ENCODE measurements around the gene PLEKHH1. TPM values are rescaled to one million over a fixed set of nuclear protein-coding genes. Genes with fewer than 3 reads are reported as not detected.

The PLEKHH1 gene
- total RNA-seq, 1 experiment from 2014 or later = 27.6 TPM

- ATAC-seq (no peak), DNase-seq (ENCODE audit: low read depth, low spot score) (no peak)
- no peak overlapping the region for H3K4me2 ChIP-seq (ENCODE audit: low read length)
- ChIA-PET CTCF (no interaction called here), RAD21 (ENCODE audit: low non-redundant PET in 1 of 2, low total read pairs in 2 of 2, uncharacterized antibody in 2 of 2, unreplicated experiment in 2 of 2) (no interaction called here), POLR2A (no interaction called here)
- H3K27ac ChIP-seq (ENCODE audit: low read depth, low read length) = no peak overlapping the region
- no peaks in the 10 kb centered on the region for H3K4me1 ChIP-seq (ENCODE audit: control insufficient read depth in 1 of 2, insufficient read depth in 2 of 2, low read length in 2 of 2)
- BruUV-seq (replicated peaks) = no TSS peak
- intact Hi-C loops (cut with micrococcal nuclease) = no loop called here
- H3K9me2 ChIP-seq (ENCODE audit: insufficient read depth) = no peaks in the 10 kb centered on the region
- H3K79me2 ChIP-seq (ENCODE audit: insufficient read depth, low read length) = no peaks in the 10 kb centered on the region
- H3K9me3 ChIP-seq (ENCODE audit: control insufficient read depth in 1 of 2, insufficient read depth in 1 of 2, low read depth in 1 of 2, low read length in 2 of 2) = peaks cover 3 to 11% of the 10 kb centered on the region in 2 experiments; a peak in 2 of 4 replicates
- no peak overlapping the region for H2AFZ ChIP-seq (ENCODE audit: low read depth, low read length, poor library complexity, severe bottlenecking)
- TF ChIP-seq EGR1 (IDR thresholded peaks at IDR 0.05; ENCODE audit: low read depth) (no peak), ZBTB33 (IDR thresholded peaks at IDR 0.05; ENCODE audit: extremely low read depth, insufficient replicate concordance, low read length) (no peak), JUND (IDR thresholded peaks at IDR 0.05) (no peak)
- H3K36me3 ChIP-seq (ENCODE audit: control insufficient read depth in 1 of 2, insufficient read depth in 2 of 2, low read length in 2 of 2) = no peaks in the 10 kb centered on the region
- H3K4me3 ChIP-seq (replicated peaks in 1 of 2; ENCODE audit: low read depth in 1 of 2, low read length in 2 of 2) = no peak overlapping the region
- no peak overlapping the region for H3K9ac ChIP-seq (ENCODE audit: low read length)
- no peaks in the 10 kb centered on the region for H3K27me3 ChIP-seq (ENCODE audit: insufficient read depth, low read length)
- no peaks in the 10 kb centered on the region for H4K20me1 ChIP-seq (ENCODE audit: insufficient read depth)
Observed at GRCh38 chr14:67491741-67492507, 41.2 kb upstream of the PLEKHH1 start.

- DNase-seq (ENCODE audit: low read depth, low spot score) (no peak), ATAC-seq (no peak)
- TF ChIP-seq TCF7L2 (IDR thresholded peaks at IDR 0.05; ENCODE audit: borderline replicate concordance, extremely low read depth, insufficient read depth, insufficient read length) (no peak), CBX3 (IDR thresholded peaks at IDR 0.05; ENCODE audit: low read depth) (no peak), ZNF274 (IDR thresholded peaks at IDR 0.05; ENCODE audit: low read depth, low read length) (no peak), REST (IDR thresholded peaks at IDR 0.05; ENCODE audit: low read depth) (no peak), YY1 (IDR thresholded peaks at IDR 0.05; ENCODE audit: extremely low read depth, insufficient replicate concordance, low read depth, low read length) (no peak)
- no peaks in the 10 kb centered on the region for H3K36me3 ChIP-seq (ENCODE audit: control insufficient read depth in 1 of 2, insufficient read depth in 2 of 2, low read length in 2 of 2)
- H3K9me2 ChIP-seq (ENCODE audit: insufficient read depth) = no peaks in the 10 kb centered on the region
- intact Hi-C loops (cut with micrococcal nuclease) = no loop called here
- ChIA-PET RAD21 (ENCODE audit: low non-redundant PET in 1 of 2, low total read pairs in 2 of 2, uncharacterized antibody in 2 of 2, unreplicated experiment in 2 of 2) (no interaction called here), CTCF (no interaction called here), POLR2A (no interaction called here)
- no peak overlapping the region for H3K4me2 ChIP-seq (ENCODE audit: low read length)
- H3K27me3 ChIP-seq (ENCODE audit: insufficient read depth, low read length) = no peaks in the 10 kb centered on the region
- H2AFZ ChIP-seq (ENCODE audit: low read depth, low read length, poor library complexity, severe bottlenecking) = no peak overlapping the region
- H3K4me1 ChIP-seq (ENCODE audit: control insufficient read depth in 1 of 2, insufficient read depth in 2 of 2, low read length in 2 of 2) = no peaks in the 10 kb centered on the region
- H3K9ac ChIP-seq (ENCODE audit: low read length) = no peak overlapping the region
- no peak overlapping the region for H3K27ac ChIP-seq (ENCODE audit: low read depth, low read length)
- H3K4me3 ChIP-seq (replicated peaks in 1 of 2; ENCODE audit: low read depth in 1 of 2, low read length in 2 of 2) = no peak overlapping the region
- BruUV-seq (replicated peaks) = no TSS peak
- H3K79me2 ChIP-seq (ENCODE audit: insufficient read depth, low read length) = no peaks in the 10 kb centered on the region
- H3K9me3 ChIP-seq (ENCODE audit: control insufficient read depth in 1 of 2, insufficient read depth in 1 of 2, low read depth in 1 of 2, low read length in 2 of 2) = peaks cover 3 to 11% of the 10 kb centered on the region in 2 experiments; a peak in 2 of 4 replicates
- H4K20me1 ChIP-seq (ENCODE audit: insufficient read depth) = no peaks in the 10 kb centered on the region
Observed at GRCh38 chr14:67492538-67492937, 40.6 kb upstream of the PLEKHH1 start.
